AG09309 (cell line): Measurements from ENCODE around the gene EXD2.
A peak's percentile ranks its signal among the peaks of the same experiment; 100 is the strongest.

ENCODE experiments used
- DNase-seq: peaks from one replicate; pipeline ENCODE4 v3.0.0-alpha.2; 2010; ENCODE audit warnings: low read depth
- H3K4me3 ChIP-seq: 2 replicates; pipeline ENCODE4 v1.5.1; 2011; ENCODE audit warnings: mild to moderate bottlenecking, low read depth, low read length, moderate library complexity; ENCODE audit not compliant: control insufficient read depth
- TF ChIP-seq, protein P1 (sequence below): IDR thresholded peaks from 2 replicates; pipeline ENCODE4 v1.5.1; 2011; ENCODE audit warnings: mild to moderate bottlenecking, low read depth, low read length, inconsistent platforms; ENCODE audit not compliant: insufficient read depth, control insufficient read depth; ENCODE audit errors: missing control alignments

The EXD2 gene, protein sequence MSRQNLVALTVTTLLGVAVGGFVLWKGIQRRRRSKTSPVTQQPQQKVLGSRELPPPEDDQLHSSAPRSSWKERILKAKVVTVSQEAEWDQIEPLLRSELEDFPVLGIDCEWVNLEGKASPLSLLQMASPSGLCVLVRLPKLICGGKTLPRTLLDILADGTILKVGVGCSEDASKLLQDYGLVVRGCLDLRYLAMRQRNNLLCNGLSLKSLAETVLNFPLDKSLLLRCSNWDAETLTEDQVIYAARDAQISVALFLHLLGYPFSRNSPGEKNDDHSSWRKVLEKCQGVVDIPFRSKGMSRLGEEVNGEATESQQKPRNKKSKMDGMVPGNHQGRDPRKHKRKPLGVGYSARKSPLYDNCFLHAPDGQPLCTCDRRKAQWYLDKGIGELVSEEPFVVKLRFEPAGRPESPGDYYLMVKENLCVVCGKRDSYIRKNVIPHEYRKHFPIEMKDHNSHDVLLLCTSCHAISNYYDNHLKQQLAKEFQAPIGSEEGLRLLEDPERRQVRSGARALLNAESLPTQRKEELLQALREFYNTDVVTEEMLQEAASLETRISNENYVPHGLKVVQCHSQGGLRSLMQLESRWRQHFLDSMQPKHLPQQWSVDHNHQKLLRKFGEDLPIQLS

DNA sequence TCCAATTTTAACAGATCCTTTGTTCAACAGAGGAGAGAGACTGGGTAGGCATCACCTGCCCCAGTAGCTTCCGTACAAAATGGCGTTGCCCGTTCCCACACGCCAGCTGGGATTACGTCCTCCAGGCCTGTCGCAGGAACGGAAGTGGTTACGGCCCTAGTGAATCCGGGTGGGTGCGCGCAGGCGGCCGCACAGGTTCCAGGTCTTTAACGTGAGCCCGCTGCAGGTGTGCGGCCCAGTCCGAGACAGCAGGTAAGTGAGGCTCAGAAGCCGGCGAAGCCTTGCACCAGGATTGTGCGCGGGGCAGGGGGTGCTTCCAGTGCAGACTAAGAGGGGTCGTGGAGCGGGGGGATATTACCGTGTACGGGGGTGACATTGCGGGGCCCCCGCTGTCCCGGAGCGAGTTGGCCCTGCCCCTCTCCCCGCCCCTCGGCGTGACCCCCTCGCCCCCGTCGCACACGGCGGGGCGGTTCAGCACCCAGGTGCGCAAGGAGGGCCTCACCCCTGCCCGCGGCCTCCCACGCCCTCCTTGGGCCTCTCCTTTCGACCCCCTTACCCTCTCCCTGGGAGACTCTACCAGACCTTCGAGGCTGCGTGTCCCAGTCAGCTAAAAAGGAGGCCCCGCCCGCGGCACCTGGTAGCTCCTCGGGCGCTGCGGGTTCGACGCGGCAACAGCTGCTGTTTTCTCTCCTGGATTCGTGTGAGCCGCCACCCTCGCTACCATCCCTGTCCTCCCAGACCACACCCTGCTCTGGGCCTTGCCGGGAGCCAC is at the start of gene EXD2:
EXD2 (plus strand) TSS at position 159 of the 772 bp plus-strand sequence. CDS start 17,973 bp downstream, outside the sequence.
- peak; percentile 27 for DNase-seq
- peak within 1 kb of the TSS; percentile 99 for H3K4me3 ChIP-seq
- TF ChIP-seq, protein P1, sequence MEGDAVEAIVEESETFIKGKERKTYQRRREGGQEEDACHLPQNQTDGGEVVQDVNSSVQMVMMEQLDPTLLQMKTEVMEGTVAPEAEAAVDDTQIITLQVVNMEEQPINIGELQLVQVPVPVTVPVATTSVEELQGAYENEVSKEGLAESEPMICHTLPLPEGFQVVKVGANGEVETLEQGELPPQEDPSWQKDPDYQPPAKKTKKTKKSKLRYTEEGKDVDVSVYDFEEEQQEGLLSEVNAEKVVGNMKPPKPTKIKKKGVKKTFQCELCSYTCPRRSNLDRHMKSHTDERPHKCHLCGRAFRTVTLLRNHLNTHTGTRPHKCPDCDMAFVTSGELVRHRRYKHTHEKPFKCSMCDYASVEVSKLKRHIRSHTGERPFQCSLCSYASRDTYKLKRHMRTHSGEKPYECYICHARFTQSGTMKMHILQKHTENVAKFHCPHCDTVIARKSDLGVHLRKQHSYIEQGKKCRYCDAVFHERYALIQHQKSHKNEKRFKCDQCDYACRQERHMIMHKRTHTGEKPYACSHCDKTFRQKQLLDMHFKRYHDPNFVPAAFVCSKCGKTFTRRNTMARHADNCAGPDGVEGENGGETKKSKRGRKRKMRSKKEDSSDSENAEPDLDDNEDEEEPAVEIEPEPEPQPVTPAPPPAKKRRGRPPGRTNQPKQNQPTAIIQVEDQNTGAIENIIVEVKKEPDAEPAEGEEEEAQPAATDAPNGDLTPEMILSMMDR = no peak

DNA sequence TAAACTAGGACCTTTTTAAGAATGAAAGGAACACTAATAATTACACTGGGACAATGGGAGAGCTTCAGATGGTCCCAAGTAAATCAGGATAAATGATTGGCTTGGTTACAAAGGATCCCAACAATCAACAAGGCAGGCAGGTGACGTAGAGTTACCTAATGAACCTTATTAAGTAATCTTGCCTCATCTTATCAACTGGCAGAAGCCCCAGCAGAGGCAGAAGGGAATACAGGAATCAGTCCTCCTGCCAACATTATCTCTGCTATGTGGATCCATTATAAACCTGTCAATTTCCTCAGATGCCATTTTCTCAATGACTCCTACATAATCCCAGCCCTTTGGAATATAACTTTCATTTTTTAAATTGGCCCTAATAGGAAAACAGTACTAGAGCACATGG is 49.7 kb upstream of the EXD2 start:
- H3K4me3 ChIP-seq = no peak overlapping the region
- TF ChIP-seq, protein P1 = no peak
- no peak for DNase-seq

DNA sequence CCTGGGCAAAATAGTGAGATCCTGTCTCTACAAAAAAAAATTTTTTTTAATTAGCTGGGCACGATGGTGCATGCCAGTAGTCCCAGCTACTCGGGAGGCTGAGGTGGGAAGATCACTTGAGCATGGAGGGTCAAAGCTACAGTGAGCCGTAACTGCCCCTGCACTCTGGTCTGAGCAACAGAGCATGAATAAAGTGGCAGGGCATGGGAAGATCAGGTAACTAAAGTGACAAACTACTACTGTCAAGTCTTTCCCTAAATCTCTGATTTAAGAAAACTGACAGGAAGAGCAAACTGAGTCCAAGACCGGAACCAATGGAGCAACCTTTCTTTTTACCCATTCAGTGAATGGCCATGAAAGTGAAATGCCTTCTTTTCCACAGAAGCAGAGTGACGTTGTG is 49.2 kb upstream of the EXD2 start:
- no peak overlapping the region for H3K4me3 ChIP-seq
- TF ChIP-seq, protein P1 = no peak
- no peak for DNase-seq

DNA sequence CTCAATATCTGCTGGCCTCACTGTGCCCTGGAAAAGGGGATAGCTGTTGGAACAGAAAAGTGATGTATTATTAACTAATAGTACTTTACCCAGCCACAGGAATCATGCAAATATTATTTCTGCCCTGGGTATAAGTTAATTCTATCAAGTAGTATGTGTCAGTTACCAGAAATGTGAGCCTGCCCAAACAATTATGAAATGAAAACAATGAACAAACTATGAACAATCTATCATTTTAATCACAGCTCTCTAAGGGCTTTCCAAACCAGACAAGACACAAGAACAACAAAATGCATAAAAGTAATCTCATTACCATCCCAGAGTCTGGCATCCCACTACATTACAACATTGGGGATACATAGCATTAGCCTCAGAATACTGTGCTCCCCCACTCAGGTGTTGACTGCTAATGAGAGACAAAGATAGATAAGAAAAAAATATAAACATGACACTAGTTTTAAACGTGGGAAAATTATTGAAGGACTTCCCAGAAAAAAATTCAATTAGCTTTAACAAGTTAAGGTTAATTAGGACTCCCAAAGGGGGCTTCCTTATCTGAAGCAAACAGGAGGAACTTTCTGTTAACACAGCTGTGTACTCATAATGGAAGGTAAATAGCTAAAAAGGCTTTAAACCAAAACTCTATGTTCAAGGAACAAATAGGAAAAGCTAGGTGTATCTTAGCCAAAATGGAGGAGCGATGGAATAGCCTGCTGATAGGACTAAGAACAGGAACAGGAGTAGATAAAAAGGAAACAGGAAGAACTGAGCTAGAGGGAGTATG is 41.6 kb upstream of the EXD2 start:
- no peak overlapping the region for H3K4me3 ChIP-seq
- no peak for DNase-seq
- TF ChIP-seq, protein P1 = no peak

DNA sequence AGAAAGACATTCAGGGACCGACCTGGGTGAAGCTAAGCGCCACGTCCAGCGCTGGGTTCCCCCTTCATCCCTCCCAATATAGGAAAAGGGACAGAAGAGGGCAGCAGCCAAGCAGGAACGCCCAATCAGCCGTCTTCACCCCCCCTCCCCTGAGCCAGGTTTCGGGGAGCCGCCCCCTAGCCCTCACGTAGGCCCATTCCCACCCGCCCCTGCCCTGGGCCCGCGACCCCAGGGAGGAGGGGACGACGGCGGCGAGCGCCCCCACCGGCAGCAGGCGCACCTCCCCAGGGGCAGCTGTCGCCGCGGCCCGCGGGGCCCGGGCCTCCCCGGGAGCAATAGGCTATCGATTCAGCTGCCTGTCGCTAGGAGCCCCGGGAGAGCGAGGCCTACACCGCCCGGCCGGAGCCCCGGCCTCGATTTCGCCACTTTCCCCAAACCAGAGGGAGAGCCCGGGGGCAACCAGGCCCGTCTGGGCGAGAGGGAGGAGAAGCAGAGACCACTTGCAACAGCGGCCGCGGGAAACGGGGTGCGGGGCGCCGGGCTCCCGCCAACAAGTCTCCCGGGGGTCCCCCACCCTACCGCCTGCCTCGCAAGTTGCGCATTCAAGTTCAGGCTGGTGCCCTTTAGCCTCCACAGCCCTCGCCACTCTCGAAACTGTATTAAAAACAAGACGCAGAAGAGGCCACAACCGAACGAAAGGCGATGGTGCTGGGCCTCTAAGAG is 39.7 kb upstream of the EXD2 start:
- no peak for DNase-seq
- TF ChIP-seq, protein P1 = peak; percentile 34
- peak overlapping the region; percentile 68 for H3K4me3 ChIP-seq
